Hypothalamus (tissue), 51 donors: ENCODE measurements around the gene OSTF1.

Source experiments
- DNase-seq, 51 donors: peaks; one replicate each; lab custom pipeline; 2025; lab: John Stamatoyannopoulos, UW

OSTF1 gene

GRCh38 chr9:75161116-75161857, 73.0 kb downstream of the OSTF1 start:
- DNase-seq: no peak

DNA sequence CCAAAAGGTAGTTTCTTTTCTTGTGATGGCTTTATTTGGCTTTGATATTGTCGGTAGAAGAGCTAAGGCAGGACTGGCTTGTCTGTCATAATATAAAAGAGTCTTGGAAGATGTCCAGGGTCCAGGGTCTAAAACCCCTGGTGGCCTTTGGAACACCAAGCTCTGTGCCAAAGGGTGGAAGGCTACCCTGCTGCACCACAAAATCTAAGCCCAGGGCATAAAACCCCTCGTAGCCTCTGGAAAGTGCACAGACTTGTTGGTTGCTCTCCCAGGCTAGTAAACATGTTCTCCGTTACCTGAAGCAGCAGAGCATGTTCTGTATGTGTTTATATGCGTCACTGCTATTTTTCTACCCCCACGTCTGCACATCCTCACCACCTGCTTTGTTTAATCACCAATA, 75.5 kb downstream of the OSTF1 start:
- no peak for DNase-seq

DNA sequence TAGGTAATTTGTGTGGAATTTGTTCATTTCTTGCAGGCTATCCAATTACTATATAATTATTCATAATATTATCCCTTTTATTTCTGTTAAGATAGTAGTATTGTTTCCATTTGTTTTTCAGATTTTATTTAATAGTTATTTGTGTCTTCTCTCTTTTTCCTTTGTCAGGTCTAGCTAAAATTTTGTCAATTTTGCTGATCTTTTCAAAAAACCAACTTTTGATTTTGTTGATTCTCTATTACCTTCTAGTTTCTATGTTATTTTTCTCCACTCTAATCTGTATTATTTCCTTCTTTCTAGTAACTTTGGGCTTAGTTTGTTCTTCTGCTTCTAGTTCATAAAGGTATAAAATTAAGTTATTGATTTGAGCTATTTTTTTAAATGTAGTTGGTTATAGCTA, 76.3 kb downstream of the OSTF1 start:
- no peak for DNase-seq

- DNase-seq: no peak
Measured at GRCh38 chr9:75167281-75167680, 79.0 kb downstream of the OSTF1 start.

- DNase-seq: no peak
Measured at GRCh38 chr9:75168270-75169178, 80.2 kb downstream of the OSTF1 start.

DNA sequence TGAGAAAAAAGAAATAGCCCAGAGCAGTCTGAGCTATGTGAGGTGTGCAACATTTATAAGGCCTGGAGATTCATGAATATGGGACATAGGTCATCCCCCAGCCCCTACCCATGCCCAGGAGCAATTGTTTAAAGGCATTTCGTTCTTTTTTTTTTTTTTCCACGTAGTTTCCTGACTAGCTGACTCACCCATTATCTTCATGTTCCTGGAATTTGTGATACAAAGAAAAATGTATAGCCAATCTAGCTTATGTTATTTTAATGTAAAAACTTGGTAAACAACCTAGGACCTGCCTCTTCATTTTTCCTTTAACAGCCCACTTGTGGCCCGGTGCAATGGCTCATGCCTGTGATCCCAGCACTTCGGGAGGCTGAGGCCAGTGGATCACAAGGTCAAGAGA, 81.3 kb downstream of the OSTF1 start:
- DNase-seq: no peak

DNA sequence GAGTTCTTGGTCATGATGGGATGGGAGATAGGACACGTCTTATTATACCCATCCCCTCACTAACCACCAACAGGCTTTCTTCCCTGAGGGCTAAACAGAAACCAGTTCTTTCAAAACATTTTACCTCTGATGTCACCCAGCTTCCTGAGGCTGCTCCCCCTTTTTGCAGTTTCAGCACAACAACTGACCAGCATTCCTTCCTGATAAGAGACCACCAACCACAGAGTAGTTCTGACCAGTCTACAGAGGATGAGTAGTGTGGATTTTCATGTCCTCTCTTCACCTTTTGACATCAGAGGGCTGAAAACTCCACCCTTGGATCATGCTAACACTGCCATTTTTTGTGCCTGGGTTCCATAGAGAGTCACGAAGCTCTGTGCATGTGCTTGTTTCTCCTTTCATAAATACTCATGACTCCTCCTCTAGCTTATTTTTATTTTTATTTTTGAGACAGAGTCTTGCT, 82.6 kb downstream of the OSTF1 start:
- DNase-seq: no peak

GRCh38 chr9:75175395-75175794, 87.1 kb downstream of the OSTF1 start:
- peak in 1 of 51 donors; percentile 2 for DNase-seq

DNA sequence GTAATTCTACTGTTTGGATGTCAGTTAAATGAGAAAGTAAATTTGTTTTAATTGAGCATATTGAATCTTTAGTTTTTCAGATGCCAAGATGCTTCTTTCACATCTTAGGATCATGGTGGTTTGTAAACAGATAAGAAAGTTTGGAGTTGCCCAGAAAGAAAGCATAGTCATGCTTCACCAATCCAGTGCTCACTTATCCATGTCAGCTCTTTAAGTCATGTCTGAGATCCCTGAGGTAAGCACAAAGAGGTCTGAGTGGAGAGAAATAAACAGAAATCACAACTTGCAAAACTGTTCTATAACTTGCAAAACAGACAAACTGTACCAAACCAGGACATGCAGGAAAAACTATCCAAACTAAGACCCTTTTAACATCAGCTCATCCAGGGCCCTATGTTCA, 87.7 kb downstream of the OSTF1 start:
- DNase-seq: no peak

GRCh38 chr9:75181750-75182149, 93.4 kb downstream of the OSTF1 start:
- DNase-seq: no peak

- no peak for DNase-seq
Measured at GRCh38 chr9:75183306-75183705, 95.0 kb downstream of the OSTF1 start.

- DNase-seq: no peak
Measured at GRCh38 chr9:75184471-75184870, 96.2 kb downstream of the OSTF1 start.

DNA sequence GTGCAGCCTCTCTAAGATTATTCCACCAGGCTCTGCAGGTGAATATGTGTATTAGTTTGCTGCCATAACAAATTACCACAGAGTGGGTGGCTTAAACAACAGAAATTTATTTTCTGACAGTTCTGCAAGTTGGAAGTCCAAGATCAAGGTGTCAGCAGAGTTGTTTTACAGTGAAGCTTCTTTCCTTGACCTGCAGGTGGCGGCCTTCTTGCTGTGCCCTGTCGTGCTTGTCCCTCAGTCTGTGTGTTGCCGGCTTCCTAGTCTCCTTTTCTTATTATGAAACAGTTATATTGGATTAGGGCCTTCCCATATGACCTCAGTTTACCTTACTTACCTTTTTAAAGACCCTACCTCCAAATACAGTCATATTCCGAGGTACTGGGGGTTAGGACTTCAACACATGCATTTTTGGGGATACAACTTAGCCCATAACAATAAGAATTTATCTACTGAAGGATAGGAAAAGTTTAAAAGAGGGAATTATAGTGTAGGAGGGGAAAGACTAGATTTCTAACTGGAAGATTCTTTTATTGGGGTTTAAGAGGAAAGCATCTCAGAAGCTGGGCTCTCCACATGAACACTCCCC, 97.4 kb downstream of the OSTF1 start:
- DNase-seq: peak in 9 of 51 donors; percentile 1 to 11 (median 6)

DNA sequence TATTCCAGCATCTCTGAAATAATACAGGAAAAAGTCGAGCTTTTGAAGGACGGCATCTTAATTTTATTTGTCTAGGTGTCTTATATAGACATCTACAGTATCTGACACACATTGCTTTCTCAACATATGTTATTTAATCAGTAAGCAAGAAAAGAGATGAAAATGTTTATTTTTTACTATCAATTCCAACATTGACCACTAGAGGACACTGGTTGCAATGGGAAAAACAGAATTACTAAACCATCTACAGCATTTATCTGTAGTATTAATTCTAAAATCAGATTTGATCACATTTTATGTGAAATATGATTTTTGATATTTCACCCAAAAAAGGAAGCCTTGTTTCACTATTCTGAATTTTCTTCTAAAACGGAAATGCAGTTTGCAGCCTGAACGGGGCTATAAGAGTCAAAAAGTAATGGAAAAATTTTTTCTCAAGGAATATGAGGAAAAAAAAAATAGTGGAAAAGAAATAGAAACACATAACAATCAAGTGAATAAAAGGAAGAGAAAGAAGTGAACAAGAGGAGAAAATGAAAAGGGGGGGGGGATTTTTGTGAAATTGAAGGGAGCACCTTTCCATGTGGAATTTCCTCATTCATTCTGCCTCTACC, 98.6 kb downstream of the OSTF1 start:
- DNase-seq: peak in 1 of 51 donors; percentile 20

DNA sequence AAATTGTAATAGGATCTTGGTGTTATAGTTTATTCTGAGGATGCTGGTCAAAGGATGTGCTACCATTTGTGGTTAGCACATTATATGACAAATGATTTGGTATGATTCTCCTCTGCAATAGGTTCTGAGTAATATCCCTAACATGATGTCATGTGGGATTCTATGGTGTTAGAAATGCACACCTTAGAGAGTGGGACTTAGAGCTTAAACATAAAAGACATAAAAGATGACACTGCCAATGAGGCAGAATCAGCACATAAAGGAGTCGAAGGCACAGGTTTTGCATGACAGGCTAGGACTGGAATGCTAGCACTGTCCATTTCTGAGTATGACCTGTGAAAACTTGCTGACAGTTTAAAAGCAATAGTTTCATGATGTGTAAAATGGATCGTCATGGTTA, 100.4 kb downstream of the OSTF1 start:
- DNase-seq: no peak

DNA sequence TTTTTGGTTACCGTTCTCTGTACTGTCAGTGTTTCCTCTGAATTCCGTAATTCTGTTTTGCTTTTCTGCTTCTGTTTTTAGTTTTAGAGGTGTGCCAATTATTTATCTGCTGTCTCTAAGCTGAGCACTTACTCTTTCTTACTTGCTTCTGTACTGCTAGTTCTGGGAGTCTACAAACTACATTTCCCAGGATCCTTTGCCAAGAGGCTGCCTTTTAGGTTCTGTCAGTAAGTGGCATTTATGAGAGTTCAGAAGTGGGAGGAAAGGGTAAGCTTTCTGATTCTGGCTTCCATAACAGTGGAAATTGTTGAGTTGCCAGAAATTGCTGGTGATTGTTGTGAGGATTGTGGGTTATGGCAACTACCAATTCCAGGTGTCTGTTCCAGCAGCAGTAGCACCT, 102.4 kb downstream of the OSTF1 start:
- DNase-seq: no peak
